ENCODE measurements around the gene C8A.

- TF ChIP-seq NFIC (IDR thresholded peaks at IDR 0.05) (no peak), MAX (IDR thresholded peaks at IDR 0.05) (no peak), RAD21 (IDR thresholded peaks at IDR 0.05; ENCODE audit: low read depth) (no peak), EP300 (IDR thresholded peaks at IDR 0.05; ENCODE audit: borderline replicate concordance) (no peak), ZBTB7A (IDR thresholded peaks at IDR 0.05; ENCODE audit: low read depth) (no peak), CREB1 (IDR thresholded peaks at IDR 0.05; ENCODE audit: low read depth) (no peak), TAF1 (IDR thresholded peaks at IDR 0.05; ENCODE audit: low read depth) (no peak), YY1 (IDR thresholded peaks at IDR 0.05; ENCODE audit: low read depth) (no peak), CEBPB (IDR thresholded peaks at IDR 0.05) (no peak), TCF12 (IDR thresholded peaks at IDR 0.05; ENCODE audit: low read depth) (no peak), REST (IDR thresholded peaks at IDR 0.05; ENCODE audit: low read depth) (no peak), EGR1 (IDR thresholded peaks at IDR 0.05) (no peak)
Measured at GRCh38 chr1:56814205-56814604, 40.4 kb upstream of the C8A start.

Data from Ishikawa (cell line).